ENCODE measurements around the gene SF3B2. TPM values are rescaled to one million over a fixed set of nuclear protein-coding genes. Genes with fewer than 3 reads are reported as not detected.
A peak's percentile ranks its signal among the peaks of the same experiment; 100 is the strongest.

The SF3B2 gene
- total and polyA plus RNA-seq, 9 of the 15 experiments (the other 6 are each of a cell fraction or from before 2014, with no cell fraction given): 58.3 to 248 (median 157) TPM

- TF ChIP-seq ZNF592 (IDR thresholded peaks at IDR 0.05) (no peak), ERF (CRISPR knock-in tag; IDR thresholded peaks at IDR 0.05) (no peak), YY1 (IDR thresholded peaks at IDR 0.05; ENCODE audit: borderline replicate concordance in 1 of 3, control insufficient read depth in 1 of 3, extremely low read depth in 1 of 3, insufficient read depth in 3 of 3, insufficient read length in 1 of 3, insufficient replicate concordance in 2 of 3, low read depth in 1 of 3, low read length in 2 of 3) (peak in 1 of 3 experiments; percentile 5), PCBP1 (IDR thresholded peaks at IDR 0.05; ENCODE audit: low read depth, low read length, poor library complexity, severe bottlenecking) (peak; percentile 56), FOSL1 (tag; conservative IDR thresholded peaks at IDR 0.05) (no peak), L3MBTL2 (IDR thresholded peaks at IDR 0.05) (0 out of 2 replicates have a peak, but pooled peaks have one; percentile 5), TAF1 (IDR thresholded peaks at IDR 0.05; ENCODE audit: control insufficient read depth, extremely low read depth, insufficient read depth, low read length, severe bottlenecking) (peak; percentile 3)
Observed at GRCh38 chr11:66070604-66071380, 18.6 kb downstream of the SF3B2 start (continued).

Measured in K562 (cell line).